Gastroesophageal sphincter (tissue), 4 donors: ENCODE results near the gene MRPL22. TPM values are rescaled to one million over a fixed set of nuclear protein-coding genes. Genes with fewer than 3 reads are reported as not detected.
A peak's percentile ranks its signal among the peaks of the same experiment; 100 is the strongest.
"Not testable (repeated sequence)": the region's sequence is repeated elsewhere in the genome, so short reads cannot be mapped to it uniquely, and the experiment has no call there.

Source experiments
- ATAC-seq: fragments of 150-250 bp; one replicate; pipeline ENCODE4 v1.9.1; 2016; ENCODE audit warnings: mild to moderate bottlenecking, moderate library complexity
- H3K27ac ChIP-seq, 4 donors: fragments of 200-600 bp; sonication (generic) in 3 of 4; 1 replicate in 3 of 4; 2 replicates in 1 of 4; pipeline ENCODE4 v1.5.1; 2016 to 2019
- H3K27me3 ChIP-seq: fragments of 200-600 bp; sonication (generic); one replicate; pipeline ENCODE4 v1.5.1; 2019
- H3K36me3 ChIP-seq, 2 donors: fragments of 200-600 bp; sonication (generic); one replicate each; pipeline ENCODE4 v1.5.1; 2019; ENCODE audit warnings: control low read depth in 1 of 2
- H3K4me1 ChIP-seq, 3 donors: fragments of 200-600 bp; sonication (generic); 1 replicate in 2 of 3; 2 replicates in 1 of 3; pipeline ENCODE4 v1.5.1; 2016 to 2019; ENCODE audit warnings: control low read depth in 2 of 3
- H3K4me3 ChIP-seq, 2 donors: fragments of 200-600 bp; sonication (generic); one replicate each; pipeline ENCODE4 v1.5.1; 2019; ENCODE audit warnings: mild to moderate bottlenecking in 1 of 2, moderate library complexity in 1 of 2
- H3K9me3 ChIP-seq, 3 donors: fragments of 200-600 bp; sonication (generic); one replicate each; pipeline ENCODE4 v1.5.1; 2017 to 2019; ENCODE audit warnings: control low read depth in 2 of 3
- EP300 ChIP-seq: sonication (generic); formaldehyde crosslinking; IDR thresholded peaks from one replicate; pipeline ENCODE4 v1.6.1; 2017; ENCODE audit warnings: antibody characterized with exemption, mild to moderate bottlenecking
- POLR2A ChIP-seq, 2 donors: fragments of 450-650 bp; IDR thresholded peaks; one replicate each; pipeline ENCODE4 v1.6.1; 2017; ENCODE audit warnings: antibody characterized with exemption in 2 of 2, mild to moderate bottlenecking in 2 of 2, moderate library complexity in 1 of 2
- POLR2AphosphoS5 ChIP-seq: sonication (generic); formaldehyde crosslinking; IDR thresholded peaks from one replicate; pipeline ENCODE4 v1.6.1; 2017; ENCODE audit warnings: antibody characterized with exemption
- WGBS, 2 donors: methylation state at CpG; one replicate each; pipeline ENCODE4 v1.1.5; 2018; ENCODE audit warnings: low coverage in 1 of 2; 5-methylcytosine and 5-hydroxymethylcytosine counted together
- total RNA-seq, 4 donors: library from RNA; depleted of rRNA; stranded (reverse); fragments of >200 nt; gene quantifications; one replicate each; pipeline ENCODE4 v1.1.0, GENCODE V29; 2016
- TF ChIP-seq, protein P1 (sequence below), 4 experiments: fragments of 200-600 bp in 2 of 4; fragments of 450-650 bp in 2 of 4; sonication (generic) in 1 of 4; IDR thresholded peaks; one replicate each; pipeline ENCODE4 v1.5.1; 2017 to 2019; ENCODE audit warnings: antibody characterized with exemption in 4 of 4, mild to moderate bottlenecking in 2 of 4, moderate library complexity in 2 of 4

Gene MRPL22
- total RNA-seq, 4 donors from 2014 or later, result 14.8 to 23.5 (median 20.5) TPM

DNA sequence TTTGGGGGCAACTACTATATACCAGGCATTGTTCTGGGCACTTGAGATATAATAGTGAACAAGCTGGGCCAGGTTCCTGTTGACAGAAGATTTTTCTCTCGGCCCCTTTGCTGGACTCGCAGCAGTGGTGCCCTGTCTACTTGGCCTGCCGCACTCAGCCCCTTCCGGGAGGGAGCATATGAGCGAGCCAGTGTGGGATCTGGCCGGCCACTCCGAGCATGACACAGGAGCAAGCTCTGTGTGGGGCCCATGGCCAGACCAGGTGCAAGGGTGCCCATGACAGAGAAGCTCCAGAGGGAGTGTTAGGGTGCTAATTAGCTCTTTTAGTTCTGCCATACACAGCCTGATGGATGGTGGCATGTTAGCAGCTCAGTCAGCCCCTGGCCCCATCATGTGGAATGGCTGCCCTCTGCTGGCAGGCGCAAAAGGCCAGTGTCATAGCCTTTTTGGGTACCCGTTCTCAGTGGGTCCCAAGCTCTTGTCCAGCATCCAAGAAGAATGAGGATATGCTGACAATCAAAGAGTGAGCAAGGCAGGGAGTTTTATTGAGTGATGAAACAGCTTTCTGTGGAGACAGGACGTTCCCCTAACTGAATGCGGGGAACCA is 63.4 kb downstream of the MRPL22 start:
- Histone ChIP-seq H3K27me3 (peaks cover 3% of the 10 kb centered on the region), H3K4me3 (no peak overlapping the region), H3K4me1 (no peaks in the 10 kb centered on the region), H3K9me3 (no peaks in the 10 kb centered on the region), H3K27ac (no peak overlapping the region), H3K36me3 (no peaks in the 10 kb centered on the region)
- ATAC-seq, result no peak
- WGBS, 2 donors, result 67 to 83% methylated on average over 1 to 4 of the region's 11 CpGs
- TF ChIP-seq EP300 (no peak), POLR2AphosphoS5 (no peak), POLR2A (IDR thresholded peaks at IDR 0.05) (no peak)
- TF ChIP-seq, protein P1, sequence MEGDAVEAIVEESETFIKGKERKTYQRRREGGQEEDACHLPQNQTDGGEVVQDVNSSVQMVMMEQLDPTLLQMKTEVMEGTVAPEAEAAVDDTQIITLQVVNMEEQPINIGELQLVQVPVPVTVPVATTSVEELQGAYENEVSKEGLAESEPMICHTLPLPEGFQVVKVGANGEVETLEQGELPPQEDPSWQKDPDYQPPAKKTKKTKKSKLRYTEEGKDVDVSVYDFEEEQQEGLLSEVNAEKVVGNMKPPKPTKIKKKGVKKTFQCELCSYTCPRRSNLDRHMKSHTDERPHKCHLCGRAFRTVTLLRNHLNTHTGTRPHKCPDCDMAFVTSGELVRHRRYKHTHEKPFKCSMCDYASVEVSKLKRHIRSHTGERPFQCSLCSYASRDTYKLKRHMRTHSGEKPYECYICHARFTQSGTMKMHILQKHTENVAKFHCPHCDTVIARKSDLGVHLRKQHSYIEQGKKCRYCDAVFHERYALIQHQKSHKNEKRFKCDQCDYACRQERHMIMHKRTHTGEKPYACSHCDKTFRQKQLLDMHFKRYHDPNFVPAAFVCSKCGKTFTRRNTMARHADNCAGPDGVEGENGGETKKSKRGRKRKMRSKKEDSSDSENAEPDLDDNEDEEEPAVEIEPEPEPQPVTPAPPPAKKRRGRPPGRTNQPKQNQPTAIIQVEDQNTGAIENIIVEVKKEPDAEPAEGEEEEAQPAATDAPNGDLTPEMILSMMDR (IDR thresholded peaks at IDR 0.05), result peak in 1 of 4 experiments; percentile 39

DNA sequence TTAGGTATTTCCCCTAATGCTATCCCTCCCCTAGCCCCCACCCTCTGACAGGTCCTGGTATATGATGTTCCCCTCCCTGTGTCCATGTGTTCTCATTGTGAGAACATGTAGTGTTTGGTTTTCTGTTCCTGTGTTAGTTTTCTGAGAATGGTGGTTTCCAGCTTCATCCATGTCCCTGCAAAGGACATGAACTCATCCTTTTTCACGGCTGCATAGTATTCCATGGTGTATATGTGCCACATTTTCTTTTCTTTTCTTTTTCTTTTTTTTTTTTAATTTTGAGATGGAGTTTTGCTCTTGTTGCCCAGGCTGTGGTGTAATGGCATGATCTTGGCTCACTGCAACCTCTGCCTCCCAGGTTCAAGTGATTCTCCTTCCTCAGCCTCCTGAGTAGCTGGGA is 65.4 kb downstream of the MRPL22 start:
- not testable (repeated sequence) for H3K4me1 ChIP-seq, H3K36me3 ChIP-seq, H3K27me3 ChIP-seq, H3K9me3 ChIP-seq, H3K27ac ChIP-seq, ATAC-seq, H3K4me3 ChIP-seq
- 100% methylated on average over 1 of the region's 1 CpG; no CpG with 5 or more reads in 1 of the 2 donors for WGBS, 2 donors

DNA sequence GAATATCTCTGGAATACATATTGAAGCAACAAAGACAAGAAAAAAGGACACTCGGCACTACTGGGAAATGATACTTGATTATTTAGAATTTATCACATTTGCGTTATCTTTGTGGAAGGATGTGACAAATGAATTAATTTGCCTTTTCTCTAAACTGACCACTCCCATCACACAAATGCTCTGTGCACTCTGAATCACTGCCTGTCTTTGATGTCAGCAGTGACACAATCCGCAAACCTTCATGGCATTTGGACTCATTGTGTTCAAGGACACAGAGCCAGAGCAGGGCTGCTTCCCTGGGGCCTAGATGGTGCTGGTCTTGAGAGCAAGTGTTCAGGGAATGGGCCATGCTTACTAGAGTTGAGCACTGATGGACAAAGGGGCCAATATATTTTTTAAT is 67.8 kb downstream of the MRPL22 start:
- Histone ChIP-seq H3K4me1 (no peaks in the 10 kb centered on the region), H3K9me3 (no peaks in the 10 kb centered on the region), H3K27me3 (peaks cover 3% of the 10 kb centered on the region), H3K36me3 (no peaks in the 10 kb centered on the region), H3K27ac (no peak overlapping the region), H3K4me3 (no peak overlapping the region)
- ATAC-seq, result no peak
- no peak for TF ChIP-seq POLR2AphosphoS5
- no peak for TF ChIP-seq POLR2A (IDR thresholded peaks at IDR 0.05)
- no peak for TF ChIP-seq EP300
- TF ChIP-seq, protein P1 (IDR thresholded peaks at IDR 0.05), result no peak
- WGBS, 2 donors, result 70 to 76% methylated on average over 3 of the region's 3 CpGs

DNA sequence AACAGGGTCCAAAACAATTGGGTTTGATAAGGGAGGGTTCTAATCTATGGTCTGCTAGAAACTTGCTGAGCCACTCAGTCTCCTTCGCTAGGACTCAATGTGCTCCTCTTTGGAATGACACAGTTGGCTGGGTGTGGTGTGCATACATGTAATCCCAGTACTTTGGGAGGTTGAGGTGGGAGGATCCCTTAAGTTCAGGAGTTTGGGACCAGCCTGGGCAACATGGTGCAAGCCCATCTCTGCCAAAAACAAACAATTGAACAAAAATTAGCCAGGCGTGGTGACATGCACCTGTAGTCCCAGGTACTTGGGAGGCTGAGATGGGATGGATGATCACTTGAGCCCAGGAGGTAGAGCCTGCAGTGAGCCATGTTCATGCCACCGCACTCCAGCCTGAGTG is 70.0 kb downstream of the MRPL22 start:
- Histone ChIP-seq H3K36me3 (no peaks in the 10 kb centered on the region), H3K9me3 (peaks cover 0 to 4% (median 0%) of the 10 kb centered on the region in 3 donors), H3K4me3 (no peak overlapping the region), H3K27me3 (peaks cover 3% of the 10 kb centered on the region), H3K4me1 (no peaks in the 10 kb centered on the region), H3K27ac (no peak overlapping the region)
- 83 to 94% methylated on average over 1 to 2 of the region's 3 CpGs for WGBS, 2 donors
- TF ChIP-seq EP300, result no peak
- TF ChIP-seq, protein P1 (IDR thresholded peaks at IDR 0.05), result no peak
- TF ChIP-seq POLR2AphosphoS5, result no peak
- TF ChIP-seq POLR2A (IDR thresholded peaks at IDR 0.05), result no peak
- no peak for ATAC-seq

DNA sequence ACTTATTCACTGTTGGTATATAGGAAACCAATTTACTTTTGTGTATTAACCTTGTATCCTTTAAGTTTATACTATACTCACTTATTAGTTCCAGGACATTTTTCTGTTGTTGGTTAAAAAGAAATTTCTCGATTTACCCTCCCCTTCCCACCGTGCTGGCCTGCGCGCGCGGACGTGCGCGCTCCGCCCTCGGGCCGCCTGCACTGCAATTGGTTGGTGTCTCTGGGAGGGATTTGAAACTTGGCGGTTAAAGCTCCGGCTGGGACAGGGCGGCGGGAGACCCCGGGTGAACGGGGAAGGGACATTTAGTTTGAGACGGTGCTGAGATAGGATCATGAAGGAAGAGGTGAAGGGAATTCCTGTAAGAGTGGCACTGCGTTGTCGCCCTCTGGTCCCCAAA is 72.7 kb downstream of the MRPL22 start, which contains the start of gene KIF4B:
Gene KIF4B, plus strand, starts transcription at position 230 of the 400 bp plus-strand sequence. Its CDS starts 105 bp downstream, at position 335.
- 94% methylated on average over 18 of the region's 21 CpGs; no CpG with 5 or more reads in 1 of the 2 donors for WGBS, 2 donors
- no peak for ATAC-seq
- Histone ChIP-seq H3K27ac (no peak within 1 kb of the TSS), H3K4me3 (no peak within 1 kb of the TSS), H3K9me3 (peaks cover 0 to 7% (median 0%) of the 10 kb centered on the region in 3 donors), H3K4me1 (no peaks in the 10 kb centered on the region), H3K27me3 (peaks cover 3% of the 10 kb centered on the region), H3K36me3 (no peaks in the 10 kb centered on the region)
- no peak for TF ChIP-seq POLR2A (IDR thresholded peaks at IDR 0.05)
- no peak for TF ChIP-seq EP300
- TF ChIP-seq, protein P1 (IDR thresholded peaks at IDR 0.05), result no peak
- TF ChIP-seq POLR2AphosphoS5, result no peak
